Ovary (tissue), 9 donors: ENCODE data around the gene SLC16A9. TPM values are rescaled to one million over a fixed set of nuclear protein-coding genes. Genes with fewer than 3 reads are reported as not detected.
A peak's percentile ranks its signal among the peaks of the same experiment; 100 is the strongest.

Experiments used
- DNase-seq, 5 donors: peaks; one replicate each; pipeline ENCODE4 v3.0.0-alpha.2; 2019 to 2020
- H3K27ac ChIP-seq, 2 donors: fragments of 200-600 bp; one replicate each; pipeline versions ENCODE4 v1.5.1 to v1.8.0; 2019 to 2022
- H3K27me3 ChIP-seq: fragments of 200-600 bp; one replicate; pipeline ENCODE4 v1.8.0; 2022
- H3K36me3 ChIP-seq: fragments of 200-600 bp; sonication (generic); one replicate; pipeline ENCODE4 v1.5.1; 2019
- H3K4me1 ChIP-seq: one replicate; pipeline ENCODE4 v1.8.1; 2013; ENCODE audit warnings: mild to moderate bottlenecking, moderate library complexity; ENCODE audit not compliant: insufficient read depth
- H3K4me3 ChIP-seq: fragments of 200-600 bp; sonication (generic); one replicate; pipeline ENCODE4 v1.5.1; 2017
- H3K9me3 ChIP-seq, 2 donors: fragments of 200-600 bp in 1 of 2; sonication (generic) in 1 of 2; one replicate each; pipeline versions ENCODE4 v1.5.1 to v1.8.1; 2013 to 2019; ENCODE audit warnings: mild to moderate bottlenecking in 1 of 2, moderate library complexity in 1 of 2
- EP300 ChIP-seq: sonication (generic); formaldehyde crosslinking; IDR thresholded peaks from one replicate; pipeline ENCODE4 v1.6.1; 2017; ENCODE audit warnings: antibody characterized with exemption
- POLR2A ChIP-seq: fragments of 450-650 bp; IDR thresholded peaks from one replicate; pipeline ENCODE4 v1.6.1; 2017; ENCODE audit warnings: antibody characterized with exemption, mild to moderate bottlenecking, moderate library complexity
- WGBS, 3 donors: extraction: QIAGEN DNeasy Blood & Tissue Kit in 1 of 3; methylation state at CpG; one replicate each; pipeline versions ENCODE4 v1.1.5 to v1.1.7; 2013 to 2017; 5-methylcytosine and 5-hydroxymethylcytosine counted together
- intact Hi-C, 4 donors: fragments of 100-400 bp; cut with DNase I; formaldehyde crosslinking; loops; one replicate each; pipeline versions ENCODE4 v1.11.0 to v1.15.1; 2022 to 2023
- polyA plus RNA-seq, 2 donors: library from polyadenylated mRNA; stranded (reverse); fragments of 200-250 nt in 1 of 2; fragments of 350-450 nt in 1 of 2; fragmentation: Illumina TruSeq in 1 of 2; extraction: RNeasy Lipid Tissue Mini Kit (QIAGEN cat#74804) in 1 of 2; gene quantifications; one replicate each; pipeline ENCODE4 v1.2.3, GENCODE V29; 2013 to 2014
- total RNA-seq, 7 donors: library from RNA; depleted of rRNA in 2 of 7; stranded (reverse); fragments of >200 nt in 2 of 7; fragmentation: NEBNext Ultra II Directional in 3 of 7; extraction: Animal tissue kit (Norgen Biotek cat#: 25700) in 3 of 7; gene quantifications; one replicate each; pipeline versions ENCODE4 v1.1.0 to v1.2.4, GENCODE V29; 2016 to 2023
- TF ChIP-seq, protein P1 (sequence below), 3 donors: fragments of 450-650 bp in 2 of 3; fragments of 200-600 bp in 1 of 3; IDR thresholded peaks; one replicate each; pipeline versions ENCODE4 v1.5.1 to v1.8.0; 2016 to 2022; ENCODE audit warnings: antibody characterized with exemption in 3 of 3, mild to moderate bottlenecking in 1 of 3
- donor health status: DM: no; HTN: no; CAD: no; lungs with moderate emphysema.
- donor health status: DM: no; HTN: no; CAD: no.
- donor health status: Bipolar disorder and iron deficiency.
- donor health status: DM: yes; HTN: yes; CAD: no.
- donor health status: DM: no; HTN: no; CAD: no.
- donor health status: DM: yes; HTN: yes; CAD: no.

SLC16A9 gene
- total and polyA plus RNA-seq, 9 donors = 8.1 to 41.5 (median 30.7) TPM

DNA sequence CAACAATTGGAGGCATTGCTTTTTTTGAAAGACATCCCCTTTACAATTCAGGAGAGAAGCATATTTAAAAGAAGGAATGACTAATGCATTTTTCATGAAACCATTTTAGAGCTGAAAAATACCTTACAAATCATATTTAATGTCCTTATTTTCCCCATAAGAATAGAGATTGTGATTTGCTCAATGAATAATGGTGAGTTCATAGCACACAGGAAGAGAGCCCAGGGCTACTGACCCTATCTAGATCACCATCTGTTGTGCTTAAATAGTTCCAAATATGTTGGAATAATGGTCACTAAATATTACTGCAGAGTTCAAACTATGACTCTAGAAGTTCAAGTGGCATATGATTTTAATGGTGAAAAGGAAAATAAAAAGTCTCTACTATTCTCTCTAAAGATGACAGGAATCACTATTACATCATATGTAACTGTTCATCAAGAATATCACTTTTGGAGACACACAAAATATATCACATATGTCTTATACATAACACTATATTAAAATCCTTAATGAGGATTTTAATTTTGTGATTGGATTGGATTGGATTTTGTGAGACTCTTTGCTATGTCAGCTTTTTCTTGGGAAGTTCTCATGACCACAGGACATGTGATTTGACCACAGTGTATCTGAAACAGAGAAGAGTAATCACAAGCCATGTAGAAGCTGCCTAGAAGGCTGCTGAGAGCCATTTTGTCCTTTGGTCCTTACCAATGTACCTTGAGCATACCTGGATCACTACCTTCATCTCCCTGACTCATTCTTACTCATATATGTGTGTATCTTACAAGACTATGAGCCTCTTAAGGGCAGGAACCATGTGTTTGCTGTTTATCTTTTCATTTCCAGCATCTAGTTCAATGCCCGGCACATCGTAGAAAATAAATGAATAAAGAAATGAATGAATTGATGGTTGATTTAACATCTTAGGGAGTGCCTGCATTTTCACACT is 26.4 kb downstream of the SLC16A9 start:
- 85 to 96% (median 91%) methylated on average over 2 of the region's 2 CpGs for WGBS, 3 donors
- H3K27ac ChIP-seq = no peak overlapping the region
- intact Hi-C loops = no loop called here

DNA sequence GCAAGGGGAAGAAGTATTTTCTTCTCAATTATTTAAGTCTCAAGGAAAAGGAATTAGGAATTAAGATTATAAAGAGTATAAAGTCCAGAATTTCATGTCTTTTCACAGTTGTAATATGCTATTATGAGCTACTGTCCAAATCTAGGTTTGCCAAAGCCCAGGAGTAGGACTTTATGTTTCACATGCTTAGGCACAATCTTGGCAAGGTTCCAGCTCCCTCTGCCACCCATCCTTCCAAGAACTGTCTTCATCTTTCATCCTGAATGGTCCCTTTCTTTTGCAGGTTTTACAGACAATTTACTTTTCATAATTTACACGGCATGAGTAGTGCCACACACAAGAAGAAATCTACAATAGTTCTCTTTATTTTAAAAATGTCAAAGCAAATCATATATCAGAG is 29.5 kb downstream of the SLC16A9 start:
- 84 to 94% (median 90%) methylated on average over 1 of the region's 1 CpG for WGBS, 3 donors
- Histone ChIP-seq H3K27ac (peak overlapping the region in 1 of 2 donors; percentile 75), H3K27me3 (no peaks in the 10 kb centered on the region), H3K4me1 (peaks cover 10% of the 10 kb centered on the region), H3K36me3 (no peaks in the 10 kb centered on the region), H3K9me3 (no peaks in the 10 kb centered on the region), H3K4me3 (no peak overlapping the region)
- no peak for DNase-seq
- intact Hi-C loops = no loop called here
- TF ChIP-seq EP300 (no peak), POLR2A (no peak)
- TF ChIP-seq, protein P1, sequence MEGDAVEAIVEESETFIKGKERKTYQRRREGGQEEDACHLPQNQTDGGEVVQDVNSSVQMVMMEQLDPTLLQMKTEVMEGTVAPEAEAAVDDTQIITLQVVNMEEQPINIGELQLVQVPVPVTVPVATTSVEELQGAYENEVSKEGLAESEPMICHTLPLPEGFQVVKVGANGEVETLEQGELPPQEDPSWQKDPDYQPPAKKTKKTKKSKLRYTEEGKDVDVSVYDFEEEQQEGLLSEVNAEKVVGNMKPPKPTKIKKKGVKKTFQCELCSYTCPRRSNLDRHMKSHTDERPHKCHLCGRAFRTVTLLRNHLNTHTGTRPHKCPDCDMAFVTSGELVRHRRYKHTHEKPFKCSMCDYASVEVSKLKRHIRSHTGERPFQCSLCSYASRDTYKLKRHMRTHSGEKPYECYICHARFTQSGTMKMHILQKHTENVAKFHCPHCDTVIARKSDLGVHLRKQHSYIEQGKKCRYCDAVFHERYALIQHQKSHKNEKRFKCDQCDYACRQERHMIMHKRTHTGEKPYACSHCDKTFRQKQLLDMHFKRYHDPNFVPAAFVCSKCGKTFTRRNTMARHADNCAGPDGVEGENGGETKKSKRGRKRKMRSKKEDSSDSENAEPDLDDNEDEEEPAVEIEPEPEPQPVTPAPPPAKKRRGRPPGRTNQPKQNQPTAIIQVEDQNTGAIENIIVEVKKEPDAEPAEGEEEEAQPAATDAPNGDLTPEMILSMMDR (IDR thresholded peaks at IDR 0.05) = no peak

More for the DNA sequence above, 26.4 kb downstream of the SLC16A9 start:
- H3K4me1 ChIP-seq = peaks cover 7% of the 10 kb centered on the region
- no peak overlapping the region for H3K4me3 ChIP-seq
- H3K27me3 ChIP-seq = no peaks in the 10 kb centered on the region
- TF ChIP-seq, protein P1 (IDR thresholded peaks at IDR 0.05) = no peak
- TF ChIP-seq POLR2A (no peak), EP300 (no peak)
- H3K9me3 ChIP-seq = no peaks in the 10 kb centered on the region
- DNase-seq = no peak
- no peaks in the 10 kb centered on the region for H3K36me3 ChIP-seq

DNA sequence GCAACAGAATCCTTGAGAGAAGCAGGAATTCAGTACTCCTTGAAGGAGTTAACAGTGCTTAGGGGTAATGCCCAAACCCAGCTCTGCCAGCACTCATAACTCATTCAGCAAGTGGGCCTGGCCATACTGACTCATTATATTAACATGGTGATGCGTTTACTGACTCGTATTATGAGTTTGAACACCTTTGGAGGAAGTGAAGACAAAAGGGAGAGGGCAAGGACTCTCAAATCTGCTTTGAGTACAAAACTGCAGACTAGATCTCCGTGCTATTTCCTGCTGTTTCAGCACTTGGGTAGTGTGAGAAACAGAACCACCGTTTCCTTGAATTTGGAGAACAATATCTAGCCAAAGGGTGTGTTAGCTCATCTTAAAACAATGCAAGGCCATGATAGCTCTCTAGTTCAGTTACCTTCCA is 30.8 kb downstream of the SLC16A9 start:
- Histone ChIP-seq H3K9me3 (no peaks in the 10 kb centered on the region), H3K4me1 (peaks cover 10% of the 10 kb centered on the region), H3K36me3 (no peaks in the 10 kb centered on the region), H3K27me3 (no peaks in the 10 kb centered on the region), H3K4me3 (no peak overlapping the region), H3K27ac (peak overlapping the region in 1 of 2 donors; percentile 75)
- peak in 2 of 5 donors; percentile 22 to 48 for DNase-seq
- TF ChIP-seq EP300 (no peak), POLR2A (no peak)
- TF ChIP-seq, protein P1 (IDR thresholded peaks at IDR 0.05) = no peak
- intact Hi-C loops = no loop called here
- 8 to 12% (median 11%) methylated on average over 4 of the region's 4 CpGs for WGBS, 3 donors

DNA sequence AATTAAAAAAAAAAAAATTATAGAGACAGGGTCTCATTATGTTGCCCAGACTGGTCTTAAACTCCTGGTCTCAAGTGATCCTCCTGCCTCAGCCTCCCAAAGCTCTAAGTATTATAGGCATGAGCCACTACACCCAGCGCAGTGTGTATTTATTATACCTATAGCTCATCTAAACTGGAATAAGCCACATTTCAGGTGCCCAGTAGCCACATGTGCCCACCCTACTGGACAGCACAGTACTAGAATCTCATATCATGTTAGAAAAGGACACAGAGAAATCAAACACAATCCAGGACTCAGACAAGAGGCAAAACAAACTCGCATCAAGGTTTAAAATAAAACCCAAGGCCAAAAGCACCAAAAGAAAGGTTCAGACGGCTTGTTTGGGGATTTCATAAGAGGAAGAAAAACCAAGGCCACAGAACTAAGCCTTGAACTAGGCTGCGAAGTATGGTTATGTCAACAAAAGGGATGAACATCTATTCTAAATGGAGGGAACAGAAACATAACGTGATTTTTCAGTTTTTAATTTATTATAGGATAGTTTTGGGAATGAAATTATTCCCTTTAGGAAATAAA is 32.3 kb downstream of the SLC16A9 start:
- TF ChIP-seq EP300 = no peak
- TF ChIP-seq, protein P1 (IDR thresholded peaks at IDR 0.05) = no peak
- no peak for TF ChIP-seq POLR2A
- H3K27me3 ChIP-seq = no peaks in the 10 kb centered on the region
- H3K36me3 ChIP-seq = no peaks in the 10 kb centered on the region
- H3K4me3 ChIP-seq = no peak overlapping the region
- H3K4me1 ChIP-seq = peaks cover 10% of the 10 kb centered on the region
- H3K27ac ChIP-seq = peak overlapping the region in 1 of 2 donors; percentile 64
- 27 to 46% (median 37%) methylated on average over 5 of the region's 5 CpGs for WGBS, 3 donors
- no peaks in the 10 kb centered on the region for H3K9me3 ChIP-seq
- DNase-seq = no peak
- intact Hi-C loops = no loop called here
